A549 (cell line): ENCODE measurements around the gene NRXN3.

Source experiments
- CTCF ChIP-seq: fragments of >200 bp; sonication (Bioruptor Twin); formaldehyde crosslinking; IDR thresholded peaks from 3 replicates; pipeline ENCODE4 v1.5.1; 2016
- POLR2A ChIP-seq: IDR thresholded peaks from 2 replicates; pipeline ENCODE4 v1.6.1; 2012; ENCODE audit warnings: mild to moderate bottlenecking, low read length
- USF2 ChIP-seq: fragments of 450-650 bp; IDR thresholded peaks from 2 replicates; pipeline ENCODE4 v1.6.1; 2014; ENCODE audit warnings: antibody characterized with exemption

- TF ChIP-seq CTCF (no peak), POLR2A (no peak), USF2 (no peak)
Observed at GRCh38 chr14:78195431-78195830, 25.3 kb downstream of the NRXN3 start.
